ENCODE measurements around the gene SERPINA9.

DNA sequence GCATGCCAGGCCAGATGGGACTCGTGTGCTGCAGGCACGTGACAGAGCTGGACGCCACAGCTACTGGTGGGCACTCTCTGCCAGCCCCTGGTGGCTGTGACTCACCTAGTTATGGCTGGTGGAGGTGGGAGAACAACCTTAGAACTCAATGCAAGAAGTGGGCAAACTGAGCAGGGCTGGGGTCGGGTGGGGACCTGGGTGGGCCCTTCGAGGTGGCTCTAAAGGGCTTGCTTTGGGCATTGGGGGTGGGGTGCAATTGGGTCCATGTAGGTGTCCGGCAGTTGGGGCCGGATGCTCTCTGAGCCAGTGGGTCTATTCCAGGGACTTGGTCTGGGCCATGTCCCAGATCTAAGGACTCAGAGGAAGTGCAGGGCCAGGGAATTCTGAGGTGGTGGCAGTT lies 38.4 kb upstream of the SERPINA9 start:
- TF ChIP-seq EP300 (IDR thresholded peaks at IDR 0.05) = no peak
- no peak for TF ChIP-seq POLR2A (IDR thresholded peaks at IDR 0.05; ENCODE audit: low read depth)

Data from esophagus muscularis mucosa (tissue), 2 donors.